Stimulated activated CD4-positive, alpha-beta T cell treated with anti-CD3 and anti-CD28 coated beads, Interleukin-1b, Interleukin-23, amount 100 ng/mL, for 1 hour (primary cell): ENCODE measurements around the gene DNMT3B.
"Not testable (repeated sequence)": the region's sequence is repeated elsewhere in the genome, so short reads cannot be mapped to it uniquely, and the experiment has no call there.

Experiments used
- DNase-seq, 2 donors: peaks; one replicate each; pipeline ENCODE4 v3.0.0-alpha.2; 2020; ENCODE audit warnings: low read depth in 2 of 2

Gene DNMT3B

DNA sequence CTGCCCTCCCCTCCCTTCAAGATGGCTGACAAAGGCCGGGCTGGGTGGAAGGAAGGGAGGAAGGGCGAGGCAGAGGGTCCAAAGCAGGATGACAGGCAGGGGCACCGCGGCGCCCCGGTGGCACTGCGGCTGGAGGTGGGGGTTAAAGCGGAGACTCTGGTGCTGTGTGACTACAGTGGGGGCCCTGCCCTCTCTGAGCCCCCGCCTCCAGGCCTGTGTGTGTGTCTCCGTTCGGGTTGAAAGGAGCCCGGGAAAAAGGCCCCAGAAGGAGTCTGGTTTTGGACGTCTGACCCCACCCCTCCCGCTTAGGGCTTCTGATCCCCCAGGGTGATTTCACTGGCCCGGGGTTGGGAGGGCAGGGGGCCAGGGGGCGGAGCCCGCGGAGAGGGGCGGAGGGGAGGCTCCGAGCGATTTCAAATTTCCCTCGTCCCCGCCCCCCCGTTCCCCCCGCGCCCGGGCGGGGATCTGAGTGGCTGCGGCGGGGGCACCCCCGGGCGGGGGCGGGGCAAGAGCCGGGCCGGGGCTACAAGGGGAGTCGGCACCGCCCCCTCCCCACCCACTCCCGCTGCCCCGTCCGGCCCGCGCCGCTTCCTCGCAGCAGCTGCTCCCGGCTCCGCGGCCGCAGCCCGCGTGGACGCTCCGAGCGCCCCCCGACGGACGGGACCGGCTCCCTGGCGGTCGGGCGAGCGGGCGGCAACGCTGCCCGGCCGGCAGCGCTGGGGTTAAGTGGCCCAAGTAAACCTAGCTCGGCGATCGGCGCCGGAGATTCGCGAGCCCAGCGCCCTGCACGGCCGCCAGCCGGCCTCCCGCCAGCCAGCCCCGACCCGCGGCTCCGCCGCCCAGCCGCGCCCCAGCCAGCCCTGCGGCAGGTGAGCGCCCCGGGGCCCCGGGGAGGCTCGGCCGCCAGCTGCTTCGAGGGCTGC lies at the start of gene DNMT3B:
Gene DNMT3B, plus strand, starts transcription at position 555 of the 923 bp plus-strand sequence. CDS start 17,939 bp downstream, outside the sequence.
- peak; percentile 29 to 66 for DNase-seq

DNA sequence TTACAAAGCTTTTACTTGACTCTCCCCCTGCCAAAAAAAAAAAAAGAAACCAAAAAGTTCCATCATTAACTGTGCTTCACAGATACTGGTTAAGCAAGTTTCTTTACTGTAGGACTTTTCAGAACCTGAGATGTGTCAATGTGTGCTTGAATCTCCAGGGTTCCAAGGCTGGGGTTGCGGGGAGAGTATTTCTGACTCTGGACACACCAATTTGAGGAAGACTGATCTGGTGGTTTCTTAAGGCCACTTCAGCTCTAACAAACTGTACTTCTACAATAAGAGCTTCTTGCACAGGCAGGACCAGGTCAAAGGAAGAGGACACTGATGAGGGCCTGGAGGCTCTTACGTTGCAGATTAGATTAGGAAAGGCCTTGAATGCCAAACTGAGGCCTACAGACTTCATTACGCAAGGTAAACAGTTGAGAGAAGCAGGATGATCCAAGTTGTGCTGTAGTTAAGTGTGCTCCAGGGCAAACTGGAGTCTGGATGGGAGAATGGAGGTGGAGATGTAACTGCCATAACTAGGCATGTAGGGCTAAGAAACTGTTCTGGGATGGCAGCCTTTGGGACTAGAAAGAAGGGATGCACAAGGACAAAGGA lies 43.3 kb upstream of the DNMT3B start:
- no peak for DNase-seq

DNA sequence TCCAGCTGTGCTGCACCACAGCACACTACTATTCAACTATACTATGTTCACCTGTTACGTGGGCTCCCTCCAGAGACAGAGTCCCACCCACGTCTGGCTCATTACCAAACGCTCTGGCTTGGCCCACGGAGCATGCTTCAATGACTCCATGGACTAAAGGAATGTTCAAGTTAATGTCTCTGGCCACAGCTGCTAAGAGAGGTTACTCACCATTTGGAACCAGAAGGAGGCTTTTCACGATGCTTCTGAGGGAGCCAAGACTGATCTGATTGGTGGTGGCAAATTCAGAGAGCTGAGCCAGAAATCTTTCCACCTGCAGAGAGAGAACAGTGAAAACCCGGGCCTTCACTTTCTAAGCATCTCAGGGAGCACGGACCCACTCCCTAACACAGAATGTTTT lies 34.5 kb upstream of the DNMT3B start:
- no peak for DNase-seq

DNA sequence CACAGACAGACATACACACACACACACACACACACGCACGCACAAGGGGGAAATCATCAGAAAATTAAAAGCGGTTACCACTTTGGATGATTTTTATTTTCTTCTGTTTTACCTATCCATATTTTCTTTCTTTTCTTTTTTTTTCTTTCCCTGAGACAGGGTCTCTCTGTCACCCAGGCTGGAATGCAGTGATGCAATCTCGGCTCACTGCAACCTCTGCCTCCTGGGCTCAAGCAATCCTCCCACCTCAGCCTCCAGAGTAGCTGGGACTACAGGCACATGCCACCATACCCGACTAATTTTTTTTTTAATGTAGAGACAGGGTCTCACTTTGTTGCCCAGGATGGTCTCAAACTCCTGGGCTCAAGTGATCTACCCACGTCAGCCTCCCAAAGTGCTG lies 33.8 kb upstream of the DNMT3B start:
- not testable (repeated sequence) for DNase-seq

DNA sequence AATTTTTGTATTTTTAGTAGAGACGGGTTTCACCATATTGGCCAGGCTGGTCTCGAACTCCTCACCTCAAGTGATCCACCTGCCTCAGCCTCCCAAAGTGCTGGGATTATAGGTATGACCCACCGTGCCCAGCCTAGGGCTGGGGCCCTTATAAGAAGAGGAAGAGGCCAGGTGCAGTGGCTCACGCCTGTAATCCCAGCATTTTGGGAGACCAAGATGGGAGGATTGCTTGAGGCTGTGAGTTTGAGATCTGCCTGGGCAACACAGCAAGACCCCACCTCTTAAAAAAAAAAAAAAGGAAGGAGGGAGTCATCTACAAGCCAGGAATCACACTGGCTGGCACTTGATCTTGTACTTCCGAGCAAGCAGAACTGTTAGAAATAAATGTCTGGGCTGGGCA lies 32.9 kb upstream of the DNMT3B start:
- not testable (repeated sequence) for DNase-seq

DNA sequence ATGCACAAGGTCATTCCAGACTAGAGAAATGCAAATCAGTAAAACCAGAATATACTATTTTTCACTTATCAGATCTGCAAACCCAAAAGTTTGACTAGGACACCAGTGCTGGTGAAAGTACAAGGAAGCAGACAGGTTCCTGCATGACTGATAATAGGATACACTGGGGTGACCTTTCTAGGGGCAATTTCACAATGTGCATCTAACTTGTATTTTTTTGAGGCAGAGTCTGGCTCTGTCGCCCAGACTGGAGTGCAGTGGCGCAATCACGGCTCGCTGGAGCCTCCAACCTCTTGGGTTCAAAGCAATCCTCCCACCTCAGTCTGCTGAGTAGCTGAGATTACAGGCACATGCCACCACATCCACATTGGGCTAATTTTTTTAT lies 30.3 kb upstream of the DNMT3B start:
- no peak for DNase-seq

DNA sequence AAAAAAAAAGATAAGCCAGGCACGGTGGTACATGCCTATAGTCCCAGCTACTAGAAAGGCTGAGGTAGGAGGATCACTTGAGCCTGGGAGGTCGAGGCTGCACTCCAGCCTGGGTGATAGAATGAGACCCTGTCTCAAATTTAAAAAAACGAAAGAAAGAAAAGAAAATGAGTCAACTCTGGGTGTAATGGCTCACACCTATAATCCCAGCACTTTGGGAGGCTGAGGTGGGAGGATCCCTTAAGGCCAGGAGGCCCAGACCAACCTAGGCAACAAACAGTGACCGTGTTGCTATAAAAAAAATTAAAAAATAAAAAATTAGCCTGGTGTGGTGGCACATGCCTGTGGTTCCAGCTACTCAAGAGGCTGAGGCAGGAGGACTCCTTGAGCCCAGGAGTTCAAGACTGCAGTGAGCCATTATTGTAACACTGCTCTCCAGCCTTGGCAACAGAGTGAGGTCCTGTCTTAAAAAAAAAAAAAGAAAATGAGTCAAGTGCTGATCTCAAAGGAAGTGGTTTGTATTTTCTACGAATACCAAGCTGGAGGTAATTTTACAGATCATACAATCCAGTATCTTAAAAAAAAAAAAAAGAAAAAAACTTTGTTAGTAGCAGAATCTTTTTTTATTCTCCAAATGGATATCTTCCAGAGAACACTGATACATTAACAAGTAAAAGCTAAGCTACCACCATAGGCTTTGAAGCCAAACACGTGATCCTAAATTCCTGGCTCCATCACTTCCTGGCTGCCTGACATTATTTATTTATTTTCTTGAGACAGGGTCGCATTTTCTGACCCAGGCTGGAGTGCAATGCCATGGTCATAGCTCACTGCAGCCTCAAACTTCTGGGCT lies 24.6 kb upstream of the DNMT3B start:
- no peak for DNase-seq

DNA sequence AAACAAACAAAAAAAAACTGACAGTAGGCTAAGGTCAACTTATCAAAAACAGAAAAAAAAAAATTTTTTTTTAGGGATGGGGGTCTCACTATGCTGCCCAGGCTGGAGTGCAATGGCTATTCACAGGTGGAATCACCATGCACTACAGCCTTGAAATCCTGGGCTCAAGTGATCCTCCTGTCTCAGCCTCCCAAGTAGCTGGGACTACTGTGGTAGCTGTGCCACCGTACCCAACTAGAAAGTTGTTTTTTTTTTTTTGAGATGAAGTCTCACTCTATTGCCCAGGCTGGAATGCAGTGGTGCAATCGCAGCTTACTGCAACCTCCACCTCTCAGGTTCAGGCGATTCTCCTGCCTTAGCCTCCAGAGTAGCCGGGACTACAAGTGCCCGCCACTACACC lies 21.0 kb upstream of the DNMT3B start:
- no peak for DNase-seq

DNA sequence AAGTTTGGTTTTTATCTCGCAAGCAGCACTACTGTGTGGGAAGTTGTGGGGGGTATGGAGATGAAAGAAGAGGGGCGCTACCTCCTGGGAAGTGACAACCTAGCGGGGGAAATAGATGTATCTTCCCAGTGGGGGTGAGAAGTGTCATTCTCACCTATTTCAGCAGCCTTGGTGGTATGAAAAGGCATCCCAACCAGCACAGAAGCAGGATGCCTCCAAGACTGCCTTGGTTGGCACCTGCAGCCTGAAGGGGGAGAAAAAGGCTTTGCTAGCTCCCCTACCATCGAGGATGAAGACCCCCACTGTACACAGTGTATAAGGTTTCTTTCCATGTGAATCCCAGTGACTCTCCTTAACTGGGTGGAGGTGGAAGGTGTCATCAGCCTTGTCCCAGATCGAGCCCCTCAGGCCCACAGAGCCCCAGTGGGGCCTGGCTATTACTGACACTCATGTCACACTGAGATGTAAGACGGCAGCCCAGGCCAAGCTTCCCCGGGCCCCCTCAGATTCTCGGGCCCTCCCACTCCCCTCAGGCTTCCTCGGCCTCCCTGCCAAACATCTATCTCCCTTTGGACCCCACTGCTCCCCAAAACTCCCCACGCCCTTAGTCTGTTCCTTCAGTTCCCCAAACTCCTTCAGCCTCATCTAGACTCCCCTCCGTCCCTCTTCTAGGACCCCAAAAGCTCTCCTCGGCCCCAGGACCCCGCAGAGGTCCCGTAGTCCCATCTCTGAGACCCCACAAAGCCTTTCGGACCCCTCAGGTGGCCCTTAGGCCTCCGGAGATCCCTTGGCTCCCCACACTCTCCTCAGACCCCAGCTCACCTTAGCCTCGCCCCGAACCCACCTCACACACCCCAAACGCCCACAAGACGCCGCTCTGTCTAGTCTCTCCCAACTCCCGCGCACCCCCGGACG lies 19.6 kb upstream of the DNMT3B start:
- DNase-seq, result no peak

DNA sequence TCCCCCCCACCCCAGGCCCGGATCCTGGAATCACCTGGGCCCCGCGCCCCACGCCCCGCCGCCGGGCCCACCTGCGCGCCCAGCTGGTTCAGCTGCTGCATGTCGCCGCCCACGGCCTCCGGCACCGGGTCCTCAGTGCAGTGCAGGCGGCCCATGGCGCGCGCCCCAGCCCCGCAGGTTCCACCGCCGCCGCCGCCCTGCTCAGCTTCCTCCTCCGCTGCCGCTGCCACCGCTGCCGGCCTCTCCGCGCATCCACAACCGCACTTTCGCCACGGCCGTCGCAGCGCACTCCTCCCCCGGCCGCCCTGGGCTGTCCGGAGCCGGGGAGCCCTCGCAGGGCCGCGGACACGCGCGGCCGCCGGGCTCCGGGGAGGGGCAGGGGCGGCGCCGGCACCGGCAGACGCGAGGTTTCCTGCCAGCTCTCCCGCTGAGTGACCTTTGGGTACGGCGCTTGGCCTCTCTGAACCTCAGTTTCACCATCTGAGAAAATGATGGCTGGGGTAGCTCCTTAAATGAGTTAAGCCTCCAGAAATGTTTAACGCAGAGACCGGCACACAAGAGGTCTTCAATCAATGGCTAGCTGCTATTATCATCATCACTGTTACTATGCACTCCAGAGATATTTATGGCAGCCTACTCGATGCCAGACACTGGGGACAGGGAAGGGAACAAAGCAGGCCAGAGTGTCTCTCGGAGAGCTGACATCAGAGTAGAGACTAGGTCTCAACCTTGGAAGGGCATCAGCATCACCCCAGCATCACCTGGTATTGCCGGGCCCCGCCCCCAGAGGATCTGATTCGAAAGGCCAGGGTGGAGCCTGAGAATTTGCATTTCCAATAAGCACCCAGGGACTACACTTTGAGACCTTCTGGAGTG lies 18.7 kb upstream of the DNMT3B start, which contains the start of gene COMMD7:
Gene COMMD7, minus strand, starts transcription at position 231 of the 876 bp plus-strand sequence. Its CDS starts 76 bp downstream, at position 155.
- DNase-seq, result peak in 1 of 2 donors; percentile 46

DNA sequence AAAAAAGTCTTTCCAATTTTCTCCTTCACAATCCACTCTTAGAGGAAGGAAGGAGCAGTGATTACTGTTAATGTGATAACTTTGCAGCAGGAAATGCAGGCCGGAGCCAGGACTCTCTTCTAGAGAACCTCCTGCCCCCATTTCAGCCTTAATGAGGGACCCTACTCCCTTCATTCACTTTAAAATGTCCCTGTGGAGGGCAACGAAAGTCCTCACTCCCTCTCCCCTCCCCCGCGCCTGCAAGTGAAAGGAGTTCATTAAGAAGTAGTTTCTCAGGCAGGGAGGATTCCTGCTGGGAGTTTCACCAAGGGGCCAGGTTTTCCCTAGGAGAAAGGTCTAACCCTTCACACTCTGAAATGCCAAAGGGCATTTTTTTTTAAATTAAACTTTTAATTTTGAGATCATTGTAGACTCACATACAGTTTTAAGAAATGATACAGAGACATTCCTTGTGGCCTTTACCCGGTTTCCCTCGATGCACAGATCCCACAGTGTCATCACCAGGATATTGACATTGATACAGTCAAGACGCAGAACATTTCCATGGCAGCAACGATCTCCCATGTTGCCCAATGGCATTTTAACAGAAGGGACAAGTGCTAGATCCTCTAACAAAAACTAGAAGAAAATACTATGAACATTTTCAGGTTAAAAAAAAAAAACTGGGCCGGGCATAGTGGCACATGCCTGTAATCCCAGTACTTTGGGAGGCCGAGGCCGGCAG lies 12.1 kb upstream of the DNMT3B start:
- no peak for DNase-seq

DNA sequence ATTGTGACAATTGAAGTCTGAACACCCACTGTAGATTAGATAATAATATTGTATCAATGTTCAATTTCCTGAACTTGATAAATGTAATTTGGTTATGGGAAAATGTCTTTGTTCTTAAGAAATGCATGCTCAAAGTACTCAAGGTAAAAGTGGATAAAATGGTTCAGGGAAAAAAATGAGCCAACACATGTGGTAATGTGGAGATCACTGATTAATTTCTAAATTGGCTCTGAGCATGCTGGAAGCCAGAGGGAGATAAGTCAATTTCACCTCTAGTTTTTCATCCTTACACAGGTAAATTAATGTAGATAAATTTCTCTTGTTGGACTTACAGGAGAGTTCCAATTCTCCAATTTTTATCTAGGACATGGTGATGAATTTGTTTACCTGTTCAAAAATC lies 10.9 kb upstream of the DNMT3B start:
- no peak for DNase-seq

DNA sequence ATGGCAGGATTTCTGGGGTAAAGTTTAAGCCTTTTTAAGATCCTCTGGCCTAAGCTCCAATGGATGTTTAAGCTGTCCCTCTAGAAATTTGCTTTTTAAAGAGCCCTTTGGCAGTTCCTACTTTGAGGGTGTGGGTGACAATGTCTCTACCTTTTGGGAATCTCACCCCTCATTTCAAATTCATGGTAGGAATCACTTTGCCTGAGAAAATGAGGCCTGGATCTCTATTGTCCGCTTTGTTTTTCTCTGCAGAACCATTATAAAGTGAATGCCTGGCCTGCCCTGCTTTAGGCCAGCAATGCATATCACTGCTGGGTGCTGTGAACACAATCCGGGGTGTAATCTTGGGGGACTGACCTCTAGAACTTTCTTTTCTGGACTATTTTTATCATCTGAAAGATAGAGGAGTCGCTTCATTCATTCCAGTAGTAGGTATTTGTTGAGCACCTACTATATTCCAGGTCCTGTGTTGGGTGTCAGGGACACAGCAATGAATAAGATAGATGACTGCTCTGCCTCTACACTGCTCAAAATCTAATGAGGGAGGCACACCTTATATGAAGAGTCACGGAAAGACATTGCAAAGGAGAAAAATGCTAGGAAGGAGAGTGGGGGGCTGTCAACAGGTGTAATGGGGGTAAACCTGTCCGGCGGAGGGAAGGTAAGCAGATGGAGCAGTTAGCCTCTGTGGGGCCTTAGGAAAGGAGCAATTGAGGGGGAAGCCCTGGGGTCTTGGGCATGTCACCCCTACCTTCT lies 10.3 kb upstream of the DNMT3B start:
- no peak for DNase-seq

DNA sequence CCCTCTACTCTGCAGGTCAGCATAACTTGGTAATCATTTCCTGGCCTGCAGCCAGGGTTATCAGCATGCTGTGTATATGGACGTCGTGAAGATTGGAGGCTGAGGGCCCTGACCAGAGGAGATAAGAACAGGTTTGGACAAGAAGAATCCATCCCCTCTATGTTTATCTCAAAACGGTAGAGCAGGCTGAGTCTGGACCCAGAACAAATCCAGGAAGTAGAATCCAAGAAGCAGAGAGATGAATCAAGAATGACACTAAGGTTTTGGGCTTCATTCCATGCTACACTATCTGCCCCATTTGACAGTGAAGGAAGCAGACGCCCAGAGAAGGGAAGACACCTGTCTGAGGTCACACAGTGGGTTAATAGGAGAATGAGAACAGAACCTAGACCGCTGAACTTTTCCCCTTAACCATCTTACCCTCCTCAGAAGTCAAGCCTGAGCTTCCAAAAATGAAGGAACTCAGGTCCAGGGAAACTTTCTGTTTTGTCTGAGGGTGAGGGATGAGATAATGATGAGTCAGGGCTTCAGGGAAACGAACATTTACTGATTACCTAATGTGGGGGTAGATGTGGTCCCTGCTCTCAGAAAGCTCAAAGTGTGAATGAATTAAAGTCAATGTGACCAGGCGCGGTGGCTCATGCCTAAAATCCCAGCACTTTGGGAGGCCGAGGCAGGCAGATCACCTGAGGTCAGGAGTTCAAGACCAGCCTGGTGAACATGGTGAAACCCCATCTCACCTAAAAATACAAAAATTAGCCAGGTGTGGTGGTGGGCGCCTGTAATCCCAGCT lies 9.5 kb upstream of the DNMT3B start:
- no peak for DNase-seq

DNA sequence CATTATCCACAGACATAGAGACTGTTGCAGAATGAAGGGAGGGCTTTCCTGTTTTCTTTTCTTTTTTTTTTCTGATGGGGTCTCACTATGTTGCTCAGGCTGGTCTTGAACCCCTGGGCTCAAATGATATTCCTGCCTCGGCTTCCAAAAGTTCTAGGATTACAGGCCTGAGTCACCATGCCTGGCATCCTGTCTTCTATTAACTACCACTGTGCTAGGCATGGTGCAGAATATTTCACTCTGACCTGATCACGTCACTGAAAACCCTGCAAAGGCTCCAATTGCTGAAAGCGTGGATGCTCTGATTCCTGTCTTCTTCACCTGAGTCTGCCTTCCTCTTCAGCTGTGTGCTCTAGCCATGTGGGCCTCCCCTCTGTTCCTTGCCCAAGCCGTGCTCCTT lies 8.5 kb upstream of the DNMT3B start:
- no peak for DNase-seq

DNA sequence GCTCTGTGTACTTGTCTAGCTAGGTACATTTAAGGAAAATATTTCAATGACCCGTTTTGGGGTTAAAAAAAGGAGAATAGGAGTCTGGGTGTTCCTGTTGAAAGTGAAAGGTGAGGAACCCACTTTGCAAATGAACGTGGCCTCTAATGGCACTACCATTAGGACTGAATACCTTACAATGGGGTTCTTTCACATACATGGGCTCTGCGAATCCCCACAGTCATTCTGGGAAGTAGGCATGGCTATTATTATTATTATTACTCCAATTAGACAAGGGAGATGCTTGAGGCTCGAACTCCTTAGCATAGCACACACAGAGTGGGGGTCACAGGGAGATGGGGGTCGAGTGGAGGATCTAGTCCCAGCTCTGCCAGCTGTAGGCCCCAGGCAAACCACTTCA lies 6.0 kb upstream of the DNMT3B start:
- DNase-seq, result no peak

DNA sequence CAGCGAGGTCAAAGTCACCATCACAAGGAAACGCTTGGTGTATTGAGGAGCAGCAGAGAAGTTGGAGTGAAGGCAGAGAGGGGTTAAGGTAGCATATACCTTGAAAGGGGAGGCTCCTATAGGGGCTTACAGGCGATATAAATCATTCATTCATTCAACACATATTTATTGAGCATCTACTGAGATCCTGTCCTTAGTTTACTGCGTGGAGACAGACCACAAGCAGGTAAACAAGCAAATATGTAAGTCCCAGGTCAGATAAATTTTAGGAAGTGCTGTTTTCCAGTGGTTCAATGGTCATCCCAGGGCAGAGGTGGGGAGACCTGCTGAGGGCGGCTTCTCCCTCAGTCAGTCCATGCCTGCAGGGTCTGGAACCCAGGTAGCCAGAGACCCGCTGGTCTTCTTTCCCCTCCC lies 761 bp upstream of the DNMT3B start:
- no peak for DNase-seq

DNA sequence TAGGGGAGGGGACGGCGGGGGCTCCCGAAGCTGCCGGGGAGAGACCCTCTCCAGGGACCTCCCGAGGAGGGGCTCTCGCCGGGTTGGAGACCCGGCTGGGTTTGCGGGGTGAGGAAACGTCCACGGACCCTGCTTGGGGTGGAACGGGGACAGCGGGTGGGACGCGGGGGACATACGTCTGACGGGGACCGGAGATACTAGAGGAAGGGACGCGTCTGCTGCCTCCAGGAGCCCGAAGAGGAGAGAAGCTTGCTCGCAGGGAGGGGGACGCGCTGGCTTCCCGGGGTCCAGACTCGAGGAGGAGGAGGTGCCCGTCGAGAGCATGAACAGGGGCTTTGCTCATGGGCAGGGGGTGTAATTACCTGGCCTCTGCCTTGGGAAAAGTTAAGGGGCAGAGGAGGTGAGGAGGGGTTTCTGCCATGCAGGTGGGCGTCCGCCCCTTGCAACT lies 593 bp downstream of the DNMT3B start:
- DNase-seq, result no peak
